Mammary epithelial cell (primary cell): ENCODE measurements around the gene PFKP.

Experiments
- EZH2 ChIP-seq: IDR thresholded peaks from 2 replicates; pipeline ENCODE4 v1.6.1; 2012; ENCODE audit warnings: low read length, inconsistent platforms, borderline replicate concordance
- TF ChIP-seq, protein P1 (sequence below), 2 donors: IDR thresholded peaks in 1 of 2; conservative IDR thresholded peaks in 1 of 2; 2 replicates each; pipeline ENCODE4 v1.5.1; 2011 to 2012; ENCODE audit warnings: inconsistent platforms in 2 of 2, low read length in 2 of 2, mild to moderate bottlenecking in 2 of 2, control low read depth in 1 of 2, low read depth in 1 of 2; ENCODE audit not compliant: insufficient read depth in 1 of 2; ENCODE audit errors: extremely low read depth in 1 of 2

DNA sequence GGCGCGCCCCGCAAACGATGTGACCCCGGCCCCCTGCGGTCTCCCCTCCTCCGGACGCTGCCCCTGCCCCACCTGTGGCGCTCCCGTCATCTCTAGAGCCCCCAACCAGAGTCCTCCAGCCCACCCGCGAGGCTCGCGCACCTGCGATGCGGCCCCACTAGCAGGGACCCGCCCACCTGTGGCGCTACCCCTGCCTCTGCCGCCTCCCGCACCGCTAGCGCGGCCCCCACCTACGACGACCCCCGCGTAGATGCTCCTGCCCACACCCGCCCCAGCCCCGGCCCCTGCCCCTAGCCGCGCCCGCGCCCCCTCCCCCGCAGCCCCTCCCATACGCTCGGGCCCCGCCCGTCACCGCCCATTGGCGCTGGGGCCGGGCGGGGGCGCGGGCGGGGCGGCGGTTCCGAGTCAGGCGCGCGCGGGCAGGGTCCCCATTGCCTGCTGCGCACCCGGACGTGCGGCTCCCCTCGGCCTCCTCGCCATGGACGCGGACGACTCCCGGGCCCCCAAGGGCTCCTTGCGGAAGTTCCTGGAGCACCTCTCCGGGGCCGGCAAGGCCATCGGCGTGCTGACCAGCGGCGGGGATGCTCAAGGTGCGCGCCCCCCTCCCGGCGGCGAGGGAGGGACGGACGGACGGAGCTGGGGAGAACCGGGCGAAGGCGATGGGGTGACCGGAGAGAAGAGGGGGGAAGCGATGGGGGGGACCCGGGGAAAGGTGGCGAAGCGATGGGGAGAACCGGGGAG lies at the start of gene PFKP:
- TF ChIP-seq, protein P1, sequence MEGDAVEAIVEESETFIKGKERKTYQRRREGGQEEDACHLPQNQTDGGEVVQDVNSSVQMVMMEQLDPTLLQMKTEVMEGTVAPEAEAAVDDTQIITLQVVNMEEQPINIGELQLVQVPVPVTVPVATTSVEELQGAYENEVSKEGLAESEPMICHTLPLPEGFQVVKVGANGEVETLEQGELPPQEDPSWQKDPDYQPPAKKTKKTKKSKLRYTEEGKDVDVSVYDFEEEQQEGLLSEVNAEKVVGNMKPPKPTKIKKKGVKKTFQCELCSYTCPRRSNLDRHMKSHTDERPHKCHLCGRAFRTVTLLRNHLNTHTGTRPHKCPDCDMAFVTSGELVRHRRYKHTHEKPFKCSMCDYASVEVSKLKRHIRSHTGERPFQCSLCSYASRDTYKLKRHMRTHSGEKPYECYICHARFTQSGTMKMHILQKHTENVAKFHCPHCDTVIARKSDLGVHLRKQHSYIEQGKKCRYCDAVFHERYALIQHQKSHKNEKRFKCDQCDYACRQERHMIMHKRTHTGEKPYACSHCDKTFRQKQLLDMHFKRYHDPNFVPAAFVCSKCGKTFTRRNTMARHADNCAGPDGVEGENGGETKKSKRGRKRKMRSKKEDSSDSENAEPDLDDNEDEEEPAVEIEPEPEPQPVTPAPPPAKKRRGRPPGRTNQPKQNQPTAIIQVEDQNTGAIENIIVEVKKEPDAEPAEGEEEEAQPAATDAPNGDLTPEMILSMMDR (conservative IDR thresholded peaks at IDR 0.05 in 1 of 2, IDR thresholded peaks at IDR 0.05 in 1 of 2; ENCODE audit: extremely low read depth in 1 of 2, insufficient read depth in 1 of 2, low read depth in 1 of 2, low read length in 2 of 2): no peak
- no peak for TF ChIP-seq EZH2
